PFSK-1 (cell line): Measurements from ENCODE around the gene STMND1.

Source experiments
- POLR2AphosphoS5 ChIP-seq: IDR thresholded peaks from 2 replicates; pipeline ENCODE4 v1.6.1; 2012; ENCODE audit warnings: low read depth, mild to moderate bottlenecking, control low read depth, low read length, moderate library complexity
- SIN3A ChIP-seq: IDR thresholded peaks from 2 replicates; pipeline ENCODE4 v1.6.1; 2012; ENCODE audit warnings: mild to moderate bottlenecking, low read length, moderate library complexity, borderline replicate concordance; ENCODE audit not compliant: insufficient read depth
- TF ChIP-seq, protein P1 (sequence below), 2 experiments: IDR thresholded peaks; 2 replicates each; pipeline versions ENCODE4 v1.6.1 to v1.8.0; 2011 to 2012; ENCODE audit warnings: low read depth in 2 of 2, low read length in 2 of 2, control low read depth in 1 of 2, inconsistent platforms in 1 of 2, mild to moderate bottlenecking in 1 of 2, moderate library complexity in 1 of 2; ENCODE audit not compliant: insufficient read depth in 1 of 2

GRCh38 chr6:17165383-17165782, 63.5 kb downstream of the STMND1 start:
- TF ChIP-seq POLR2AphosphoS5 (no peak), SIN3A (no peak)
- TF ChIP-seq, protein P1, sequence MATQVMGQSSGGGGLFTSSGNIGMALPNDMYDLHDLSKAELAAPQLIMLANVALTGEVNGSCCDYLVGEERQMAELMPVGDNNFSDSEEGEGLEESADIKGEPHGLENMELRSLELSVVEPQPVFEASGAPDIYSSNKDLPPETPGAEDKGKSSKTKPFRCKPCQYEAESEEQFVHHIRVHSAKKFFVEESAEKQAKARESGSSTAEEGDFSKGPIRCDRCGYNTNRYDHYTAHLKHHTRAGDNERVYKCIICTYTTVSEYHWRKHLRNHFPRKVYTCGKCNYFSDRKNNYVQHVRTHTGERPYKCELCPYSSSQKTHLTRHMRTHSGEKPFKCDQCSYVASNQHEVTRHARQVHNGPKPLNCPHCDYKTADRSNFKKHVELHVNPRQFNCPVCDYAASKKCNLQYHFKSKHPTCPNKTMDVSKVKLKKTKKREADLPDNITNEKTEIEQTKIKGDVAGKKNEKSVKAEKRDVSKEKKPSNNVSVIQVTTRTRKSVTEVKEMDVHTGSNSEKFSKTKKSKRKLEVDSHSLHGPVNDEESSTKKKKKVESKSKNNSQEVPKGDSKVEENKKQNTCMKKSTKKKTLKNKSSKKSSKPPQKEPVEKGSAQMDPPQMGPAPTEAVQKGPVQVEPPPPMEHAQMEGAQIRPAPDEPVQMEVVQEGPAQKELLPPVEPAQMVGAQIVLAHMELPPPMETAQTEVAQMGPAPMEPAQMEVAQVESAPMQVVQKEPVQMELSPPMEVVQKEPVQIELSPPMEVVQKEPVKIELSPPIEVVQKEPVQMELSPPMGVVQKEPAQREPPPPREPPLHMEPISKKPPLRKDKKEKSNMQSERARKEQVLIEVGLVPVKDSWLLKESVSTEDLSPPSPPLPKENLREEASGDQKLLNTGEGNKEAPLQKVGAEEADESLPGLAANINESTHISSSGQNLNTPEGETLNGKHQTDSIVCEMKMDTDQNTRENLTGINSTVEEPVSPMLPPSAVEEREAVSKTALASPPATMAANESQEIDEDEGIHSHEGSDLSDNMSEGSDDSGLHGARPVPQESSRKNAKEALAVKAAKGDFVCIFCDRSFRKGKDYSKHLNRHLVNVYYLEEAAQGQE (IDR thresholded peaks at IDR 0.05; ENCODE audit: insufficient read depth in 1 of 2, low read depth in 2 of 2, low read length in 2 of 2), result no peak
